Measurements from ENCODE around the gene FRMD4A.

GRCh38 chr10:13997650-13998049 is 333.1 kb downstream of the FRMD4A start:
- TF ChIP-seq CTCF (IDR thresholded peaks at IDR 0.05) (no peak), EP300 (IDR thresholded peaks at IDR 0.05) (no peak)

Measured in stomach (tissue), 4 donors.